NCI-H2107 treated with DMSO at 0.1 percent for 48 hours (cell line): ENCODE data around the gene IFNGR2.
"Not testable (repeated sequence)": the region's sequence is repeated elsewhere in the genome, so short reads cannot be mapped to it uniquely, and the experiment has no call there.

Experiments
- DNase-seq: peaks from one replicate; lab custom pipeline; 2025; ENCODE audit not compliant: unreplicated experiment; lab: John Stamatoyannopoulos, UW

Gene IFNGR2

DNA sequence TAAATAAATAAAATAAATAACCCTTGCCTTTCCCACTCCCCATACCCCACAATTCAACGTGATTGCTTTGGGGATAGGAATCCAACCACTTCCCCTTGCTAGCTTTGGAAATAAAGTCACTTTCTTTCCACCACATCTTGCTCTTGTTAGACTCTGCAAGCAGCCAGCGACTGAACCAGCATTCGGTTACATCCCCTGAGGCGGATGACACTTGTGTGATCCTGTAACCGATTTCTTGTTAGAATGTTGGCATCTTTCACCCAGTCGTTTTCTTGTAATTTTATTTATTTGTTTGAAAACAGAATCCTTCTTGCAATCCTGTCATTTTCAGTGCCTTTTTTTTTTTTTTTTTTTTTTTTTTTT lies 1.6 kb upstream of the IFNGR2 start:
- no peak for DNase-seq

DNA sequence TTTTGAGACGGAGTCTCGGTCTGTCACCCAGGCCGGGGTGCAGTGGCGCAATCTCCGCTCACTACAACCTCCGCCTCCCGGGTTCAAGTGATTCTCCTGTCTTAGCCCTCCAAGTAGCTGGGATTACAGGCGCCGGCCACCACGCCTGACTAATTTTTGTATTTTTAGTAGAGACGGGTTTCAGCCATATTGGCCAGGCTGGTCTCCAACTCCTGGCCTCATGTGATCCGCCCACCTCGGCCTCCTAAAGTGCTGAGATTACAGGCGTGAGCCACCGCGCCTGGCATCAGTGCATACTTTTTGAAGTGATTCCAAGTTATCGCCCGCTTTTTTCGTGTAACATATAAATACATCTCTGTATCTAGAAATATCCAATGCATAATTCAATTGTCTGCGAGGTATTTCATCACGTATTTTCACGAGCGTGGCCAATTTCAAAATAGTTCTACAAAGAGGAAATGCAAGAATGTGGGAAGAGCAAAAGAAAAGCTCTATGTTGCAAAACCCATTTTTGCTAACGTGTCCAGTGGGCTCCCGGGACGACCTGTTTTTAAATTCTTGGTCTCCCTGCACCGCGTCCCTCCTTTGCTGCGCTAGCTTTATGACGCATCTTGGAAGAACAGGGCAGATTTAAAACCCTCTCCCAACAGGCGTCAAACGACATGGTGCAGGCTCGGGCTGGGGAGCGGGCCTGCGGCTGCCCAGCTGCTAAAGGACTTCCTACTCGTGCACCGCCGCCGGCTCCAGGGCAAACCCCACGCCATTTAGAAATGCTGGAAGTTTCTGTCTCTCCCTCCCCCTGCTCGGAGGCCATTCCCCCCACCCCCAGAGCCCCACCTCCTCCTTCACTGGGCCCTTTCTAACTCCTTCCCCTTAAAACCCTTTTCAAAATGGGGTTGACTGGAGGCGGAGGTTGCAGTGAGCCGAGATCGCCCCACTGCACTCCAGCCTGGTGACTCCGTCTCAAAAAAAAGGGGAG lies 923 bp upstream of the IFNGR2 start:
- DNase-seq, result no peak

DNA sequence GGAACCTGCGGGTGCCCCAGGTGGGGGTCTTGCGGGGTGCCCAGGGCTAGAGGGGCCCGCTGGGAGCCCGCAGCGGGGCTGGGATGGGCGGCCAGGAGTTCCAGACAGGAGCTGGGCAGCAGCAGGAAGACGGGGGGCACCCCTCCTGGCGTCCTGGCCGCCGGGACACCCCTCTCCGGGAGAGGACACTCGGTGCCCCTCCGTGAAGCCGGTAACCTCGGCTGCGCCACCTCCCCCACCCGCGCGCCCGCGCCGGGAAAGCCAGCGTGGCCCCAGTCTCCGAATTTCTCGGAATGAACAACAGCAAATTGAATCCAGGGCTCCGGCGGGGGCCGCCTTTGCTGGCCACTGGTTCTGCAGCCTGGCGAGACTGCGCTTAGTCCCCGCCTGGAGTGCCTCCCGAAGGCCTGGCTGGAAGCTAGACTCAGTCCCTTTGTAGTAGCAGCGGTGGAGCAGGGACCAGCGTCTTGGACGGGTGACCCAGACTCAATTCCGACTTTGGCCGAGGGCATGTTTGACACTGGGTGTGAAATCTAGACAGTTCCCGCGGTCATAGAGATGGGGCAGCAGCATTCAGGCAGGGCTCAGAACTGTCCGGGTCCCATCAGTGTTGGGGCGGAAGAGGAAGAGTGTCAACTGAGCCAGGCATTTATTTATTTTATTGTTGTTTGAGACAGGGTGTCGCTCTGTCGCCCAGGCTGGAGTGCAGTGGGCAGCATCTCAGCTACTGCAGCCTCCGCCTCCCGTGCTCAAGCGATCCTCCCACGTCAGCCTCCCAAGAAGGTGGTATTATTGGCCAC lies 773 bp downstream of the IFNGR2 start:
- DNase-seq, result peak; percentile 40

DNA sequence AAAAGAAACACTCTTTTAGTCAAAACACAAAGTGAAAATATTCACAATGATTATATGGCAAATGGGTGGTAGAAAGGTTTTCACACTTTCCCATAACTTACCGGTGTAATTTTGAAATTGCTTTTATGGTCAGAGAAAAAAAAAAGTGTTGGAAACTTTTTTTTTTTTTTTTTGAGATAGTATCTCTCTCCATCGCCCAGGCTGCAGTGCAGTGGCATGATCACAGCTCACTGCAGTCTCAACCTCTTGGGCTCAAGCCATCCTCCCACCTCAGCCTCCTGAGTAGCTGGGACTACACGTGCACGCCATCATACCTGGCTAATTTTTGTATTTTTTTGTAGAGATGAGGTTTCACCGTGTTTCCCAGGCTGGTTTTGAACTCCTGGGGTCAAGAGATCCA lies 3.3 kb downstream of the IFNGR2 start:
- DNase-seq, result no peak

DNA sequence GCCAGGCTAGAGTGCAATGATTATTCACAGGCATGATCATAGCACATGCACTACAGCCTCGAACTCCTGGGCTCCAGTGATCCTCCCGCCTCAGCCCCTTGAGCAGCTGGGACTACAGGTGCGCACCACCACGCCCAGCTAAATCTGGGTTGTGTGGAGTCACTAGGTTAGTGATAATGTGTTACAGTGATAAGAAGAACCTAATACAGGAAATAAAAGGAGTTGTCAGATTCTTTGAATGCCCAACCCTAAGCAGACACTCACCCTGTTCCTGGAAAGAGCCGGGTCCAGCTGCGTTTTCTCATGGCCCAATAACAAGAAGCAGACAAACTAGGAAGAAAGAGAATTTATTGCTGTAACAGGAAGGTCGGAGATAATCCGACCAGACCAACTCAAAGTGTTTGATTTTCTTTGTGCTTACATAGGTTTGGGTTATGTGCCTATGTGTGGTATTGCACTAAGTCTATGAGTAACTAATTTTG lies 8.8 kb downstream of the IFNGR2 start:
- no peak for DNase-seq

DNA sequence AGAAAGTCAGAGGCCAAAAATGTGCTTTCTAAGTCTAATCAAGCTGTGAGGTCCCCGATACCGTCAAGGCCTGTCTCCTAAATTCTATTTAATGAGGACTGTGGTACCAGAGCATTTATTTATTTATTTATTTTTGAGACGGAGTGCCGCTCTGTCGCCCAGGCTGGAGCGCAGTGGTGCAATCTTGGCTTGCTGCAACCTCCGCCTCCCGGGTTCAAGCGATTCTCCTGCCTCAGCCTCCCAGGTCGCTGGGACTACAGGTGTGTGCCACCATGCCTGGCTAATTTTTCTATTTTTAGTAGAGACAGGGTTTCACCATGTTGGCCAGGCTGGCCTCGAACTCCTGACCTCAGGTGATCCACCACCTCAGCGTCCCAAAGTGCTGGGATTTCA lies 9.2 kb downstream of the IFNGR2 start:
- DNase-seq, result not testable (repeated sequence)

DNA sequence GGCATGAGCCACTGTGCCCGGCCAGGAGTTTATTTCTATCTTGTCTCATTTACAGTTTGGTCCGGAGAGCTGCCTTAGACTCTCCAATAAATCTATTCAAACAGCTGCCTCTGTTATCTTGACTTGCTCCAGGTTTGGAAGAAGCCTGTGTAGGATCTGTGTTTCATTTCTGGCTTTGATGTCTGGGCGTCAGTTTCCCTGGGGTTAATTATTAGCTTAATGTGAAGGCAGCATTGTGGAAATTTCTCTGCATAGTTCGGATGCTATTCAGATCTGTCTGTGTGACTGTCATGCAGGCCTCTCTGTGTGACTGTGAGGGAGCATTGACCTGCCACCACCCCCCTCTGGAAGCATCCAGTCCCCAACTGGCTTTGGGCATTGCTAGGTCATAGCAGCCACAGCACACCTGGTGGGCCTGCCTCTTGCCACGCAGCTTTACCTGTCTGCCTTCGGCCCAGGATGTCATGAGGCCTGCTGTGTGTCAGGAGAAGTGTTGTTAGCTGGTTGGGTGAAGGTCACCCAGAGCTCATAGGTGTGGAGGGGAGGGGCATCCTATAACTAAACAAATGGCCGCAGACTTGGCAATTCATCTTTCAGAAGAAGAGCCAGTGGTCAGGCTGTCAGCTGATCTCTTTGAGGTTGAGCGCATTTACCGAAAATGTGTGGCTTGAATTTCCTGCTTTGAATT lies 9.8 kb downstream of the IFNGR2 start:
- DNase-seq, result no peak

DNA sequence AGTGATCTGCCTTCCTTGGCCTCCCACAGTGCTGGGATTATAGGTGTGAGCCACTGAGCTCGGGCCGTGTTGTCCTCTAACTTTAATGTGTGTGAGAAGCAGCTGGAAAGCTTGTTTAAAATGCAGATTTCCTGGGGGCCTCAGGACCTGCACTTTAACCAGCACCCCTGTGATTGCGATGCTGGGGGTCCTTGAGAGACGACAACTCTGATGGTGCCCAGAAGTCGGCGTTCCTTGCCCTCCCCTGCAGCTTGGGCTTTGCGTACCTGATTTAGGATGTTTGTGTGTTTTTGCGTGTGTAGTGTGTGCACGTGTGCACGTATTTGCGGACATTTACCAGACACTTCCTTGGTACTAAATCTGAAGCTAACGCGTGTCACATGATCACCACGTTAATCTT lies 10.9 kb downstream of the IFNGR2 start:
- no peak for DNase-seq

DNA sequence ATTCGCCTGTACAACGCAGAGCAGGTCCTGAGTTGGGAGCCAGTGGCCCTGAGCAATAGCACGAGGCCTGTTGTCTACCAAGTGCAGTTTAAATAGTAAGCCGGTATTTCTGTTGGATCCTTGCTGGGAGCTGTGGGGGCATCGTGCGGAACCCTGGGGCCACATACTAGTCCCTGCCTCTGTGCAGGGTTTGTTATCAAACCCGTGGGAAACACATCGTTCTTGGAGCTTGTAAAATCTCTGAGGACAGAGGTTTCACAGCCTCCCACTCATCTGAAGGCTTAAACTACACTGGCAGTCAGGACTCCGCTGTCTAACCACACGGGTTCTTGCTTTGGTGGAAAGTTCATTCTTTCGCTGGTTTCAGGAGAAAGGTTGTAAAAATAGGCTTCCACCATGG lies 11.7 kb downstream of the IFNGR2 start:
- DNase-seq, result no peak

DNA sequence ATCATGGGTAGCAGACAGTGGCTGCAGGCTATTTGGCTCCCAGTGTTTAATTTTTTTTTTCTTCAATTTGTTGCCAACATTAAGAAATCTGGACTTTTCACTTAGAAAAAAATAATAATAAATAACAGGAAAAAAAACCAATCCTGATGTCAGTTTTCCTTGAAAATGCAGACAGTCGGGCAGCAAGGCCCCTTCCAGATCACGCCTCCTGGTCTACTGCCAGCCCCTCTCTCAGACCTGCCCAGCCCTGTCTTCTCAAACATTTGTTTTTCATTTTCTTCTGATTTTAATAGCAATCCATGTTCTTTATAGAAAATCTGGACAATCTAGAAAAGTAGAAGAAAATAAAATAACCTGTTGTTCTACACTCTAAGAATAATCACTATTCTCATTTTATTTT lies 15.5 kb downstream of the IFNGR2 start:
- no peak for DNase-seq

DNA sequence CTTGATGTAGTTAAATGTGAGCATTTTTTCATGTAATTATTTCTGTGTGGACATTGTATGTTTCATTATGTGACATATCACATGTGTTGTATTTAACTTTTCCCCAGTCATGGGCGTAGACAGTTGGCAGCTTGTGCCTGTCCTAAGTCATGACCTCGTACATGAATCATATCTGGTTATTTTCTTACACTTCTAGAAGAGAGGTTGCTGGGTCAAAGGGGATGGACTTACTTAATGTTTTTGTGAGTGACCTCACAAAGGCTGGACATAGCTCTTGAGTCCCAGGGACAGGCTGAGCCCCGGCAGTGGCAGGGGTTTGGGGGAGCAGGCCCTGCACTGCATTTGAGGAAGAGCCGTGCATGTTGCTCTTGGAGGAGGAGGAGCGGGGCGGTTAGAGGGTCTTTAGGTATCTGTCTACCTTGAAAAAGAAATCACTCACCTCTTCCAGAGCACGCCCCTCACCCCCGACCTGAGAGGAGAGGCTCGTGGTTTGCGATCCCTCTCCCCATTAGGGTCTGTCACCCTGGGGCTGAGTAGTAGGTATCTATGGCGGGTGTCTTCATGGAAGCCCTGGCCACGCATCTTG lies 16.4 kb downstream of the IFNGR2 start:
- no peak for DNase-seq

DNA sequence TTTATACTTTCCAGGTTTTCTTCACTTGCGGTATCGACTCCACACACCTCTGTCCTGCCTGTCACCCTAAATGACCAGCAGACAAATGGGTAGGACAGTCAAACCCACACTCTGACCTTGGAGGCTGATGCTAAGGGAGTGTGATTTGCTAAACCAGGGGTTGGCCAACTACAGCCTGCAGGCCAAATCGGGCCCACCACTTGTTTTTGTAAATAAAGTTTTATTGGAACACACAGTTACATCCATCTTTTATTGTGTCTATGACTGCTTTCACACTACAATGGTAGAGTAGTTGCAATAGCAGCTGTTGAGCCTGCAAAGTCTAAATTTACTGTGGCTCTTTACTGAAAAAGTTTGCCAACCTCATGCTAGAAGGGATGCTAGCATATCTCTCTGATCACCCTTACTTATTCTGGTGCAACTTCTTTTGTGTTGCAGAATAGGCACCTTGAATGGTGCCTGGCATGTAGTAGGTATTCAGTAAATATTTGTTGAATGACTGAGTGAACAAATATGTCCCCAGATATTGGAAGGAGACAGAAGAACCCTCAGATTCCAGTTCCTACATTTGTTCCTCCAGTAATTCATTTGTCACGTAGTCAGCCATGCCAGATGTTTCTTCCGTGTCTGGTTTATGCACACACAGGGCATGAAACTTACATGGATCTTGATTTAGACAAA lies 18.6 kb downstream of the IFNGR2 start:
- DNase-seq, result no peak

DNA sequence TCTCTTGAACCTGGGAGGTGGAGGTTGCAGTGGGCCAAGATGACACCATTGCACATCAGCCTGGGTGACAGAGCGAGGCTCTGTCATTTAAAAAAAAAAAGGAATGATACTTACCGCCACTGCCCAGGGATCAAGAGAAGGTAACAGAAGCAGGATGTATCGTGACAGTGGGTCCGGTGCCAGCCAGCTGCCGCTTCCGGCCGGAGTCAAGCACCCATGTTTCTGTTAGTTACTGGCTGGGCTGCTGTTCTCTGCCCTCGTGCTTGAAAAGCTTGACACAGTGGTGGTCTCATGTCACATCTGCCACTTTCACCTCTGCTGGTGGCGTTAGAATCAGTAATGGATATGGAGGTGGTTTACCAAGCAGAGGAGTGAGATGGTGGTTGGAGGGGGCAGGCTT lies 21.0 kb downstream of the IFNGR2 start:
- no peak for DNase-seq

DNA sequence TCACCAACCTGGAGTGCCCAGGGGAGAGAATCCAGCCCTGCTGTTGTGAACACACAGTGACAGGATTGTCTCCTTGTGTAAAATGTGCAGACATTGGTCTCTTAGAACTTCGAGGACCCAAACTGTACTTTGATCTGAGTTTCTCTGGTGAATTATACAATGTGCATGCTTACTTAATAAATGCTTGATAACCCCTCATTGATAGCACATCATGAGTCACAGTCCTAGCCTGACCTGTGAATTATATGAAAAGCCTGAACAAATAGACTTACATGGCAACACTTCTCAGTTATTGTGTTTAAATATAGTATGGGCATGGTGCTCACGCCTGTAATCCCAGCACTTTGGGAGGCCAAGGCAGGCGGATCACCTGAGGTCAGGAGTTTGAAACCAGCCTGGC lies 22.6 kb downstream of the IFNGR2 start:
- DNase-seq, result no peak

DNA sequence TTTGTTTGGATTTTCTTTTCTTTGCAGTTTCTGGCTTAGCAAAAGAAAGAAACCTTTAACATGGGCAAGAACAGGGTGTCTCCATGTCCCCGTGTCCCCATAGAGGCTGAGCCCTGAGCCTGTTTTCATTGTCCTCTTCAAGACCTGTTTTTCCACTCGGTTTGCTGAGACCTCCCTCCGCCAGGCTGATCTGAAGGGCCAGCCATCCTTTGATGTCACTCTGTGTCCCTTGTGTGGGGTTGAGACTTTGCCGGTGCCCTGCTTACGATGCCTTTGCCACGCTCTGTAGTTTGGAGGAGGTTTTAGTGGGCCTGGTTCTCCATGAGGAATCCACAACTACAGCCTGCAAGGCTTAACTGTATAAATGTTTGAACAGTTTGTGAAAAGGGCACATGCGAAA lies 23.8 kb downstream of the IFNGR2 start:
- no peak for DNase-seq

DNA sequence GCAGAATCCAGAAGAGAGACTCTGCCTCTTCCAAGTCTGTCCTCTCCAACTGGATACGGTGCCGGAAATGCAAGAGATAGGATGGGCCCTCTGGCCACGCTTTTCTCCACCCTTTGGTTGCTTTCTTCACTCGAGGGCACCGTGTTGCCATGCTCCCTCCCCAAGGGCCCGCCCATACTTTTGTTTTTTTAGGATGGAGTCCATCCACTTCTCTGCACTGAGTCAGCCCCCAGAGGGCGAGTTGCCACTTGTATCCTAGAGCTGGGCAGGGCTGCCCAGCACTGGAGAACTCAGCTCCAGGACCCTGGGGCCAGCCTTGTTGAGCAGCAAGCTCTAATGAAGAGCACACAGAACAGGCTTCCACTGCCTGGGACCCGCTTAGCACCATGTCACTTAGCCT lies 25.5 kb downstream of the IFNGR2 start:
- no peak for DNase-seq

DNA sequence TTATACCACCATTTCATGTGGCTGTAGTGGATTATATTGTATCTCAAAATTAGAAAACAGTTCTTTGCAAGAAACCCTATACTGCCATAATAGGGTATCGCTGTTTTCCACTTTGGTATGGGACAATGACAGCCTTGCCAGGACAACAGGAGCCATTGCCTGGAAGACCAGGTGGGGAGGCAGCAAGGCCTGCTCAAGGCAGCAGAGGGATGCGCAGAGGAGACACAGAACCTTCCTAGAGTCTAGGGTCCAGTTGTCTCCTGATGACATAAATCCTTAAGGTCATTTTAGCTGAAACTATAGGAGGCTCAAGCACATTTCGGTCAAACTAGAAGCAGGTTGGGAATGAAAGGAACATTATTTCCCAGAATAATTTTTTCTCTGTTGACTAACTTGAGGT lies 27.6 kb downstream of the IFNGR2 start:
- DNase-seq, result no peak

DNA sequence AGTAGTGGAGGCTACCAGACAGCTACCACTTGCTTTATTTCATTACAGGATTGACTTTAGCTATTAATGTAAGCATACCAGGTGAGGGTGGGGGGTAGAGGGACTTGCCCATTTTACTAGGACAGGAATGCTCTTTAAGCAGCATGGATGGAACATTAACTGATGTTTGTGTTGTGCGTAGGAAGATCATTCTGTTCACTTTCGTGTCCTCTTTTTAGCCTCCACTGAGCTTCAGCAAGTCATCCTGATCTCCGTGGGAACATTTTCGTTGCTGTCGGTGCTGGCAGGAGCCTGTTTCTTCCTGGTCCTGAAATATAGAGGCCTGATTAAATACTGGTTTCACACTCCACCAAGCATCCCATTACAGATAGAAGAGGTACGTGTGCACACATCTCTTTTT lies 29.3 kb downstream of the IFNGR2 start:
- DNase-seq, result no peak

DNA sequence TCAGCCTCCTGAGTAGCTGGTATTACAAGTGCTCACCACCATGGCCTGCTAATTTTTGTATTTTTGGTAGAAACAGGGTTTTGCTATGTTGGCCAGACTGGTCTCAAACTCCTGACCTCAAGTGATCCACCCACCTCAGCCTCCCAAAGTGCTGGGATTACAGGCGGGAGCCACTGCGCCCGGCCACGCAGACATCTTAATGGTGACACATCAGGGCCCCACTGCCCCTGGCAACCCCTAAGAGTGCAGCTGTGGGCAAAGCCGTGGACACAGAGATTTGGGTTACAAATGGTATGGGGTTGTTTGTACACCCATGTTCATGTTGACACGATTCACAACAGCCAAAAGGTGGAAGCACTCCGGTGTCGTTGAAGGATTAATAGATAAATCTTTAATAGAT lies 29.8 kb downstream of the IFNGR2 start:
- DNase-seq, result no peak

DNA sequence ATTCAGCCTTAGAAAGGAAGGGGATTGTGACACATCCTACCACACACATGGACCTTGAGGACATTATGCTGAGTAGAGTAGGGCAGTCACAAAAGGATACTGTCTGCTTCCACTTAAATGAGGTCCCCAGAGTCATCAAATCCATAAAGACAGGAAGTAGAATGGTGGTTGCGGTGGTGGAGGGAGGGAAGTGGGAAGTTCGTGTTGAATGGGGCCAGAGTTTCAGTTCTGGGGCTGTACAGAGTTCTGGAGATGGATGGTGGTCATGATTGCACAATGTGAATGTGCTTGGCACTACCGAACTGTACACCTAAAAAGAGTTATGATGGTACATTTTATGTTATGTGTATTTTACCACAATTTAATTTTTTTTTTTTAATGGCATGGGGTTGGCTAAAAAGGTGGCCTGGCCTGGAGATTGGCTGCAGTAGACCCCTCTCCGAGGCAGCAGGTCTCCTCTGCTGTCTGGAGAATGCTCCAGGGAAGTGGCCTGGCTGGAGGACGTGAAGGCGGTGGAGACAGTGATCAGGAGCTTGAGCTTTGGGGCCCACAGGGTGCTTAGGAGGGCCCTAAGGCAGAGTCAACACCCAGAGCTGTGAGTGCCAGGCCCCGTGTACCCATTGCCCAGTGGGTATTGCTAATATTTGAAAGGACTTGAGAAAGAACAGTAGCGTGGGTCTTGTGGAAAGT lies 30.4 kb downstream of the IFNGR2 start:
- no peak for DNase-seq
